Measurements from ENCODE around the gene SLC25A48. TPM values are rescaled to one million over a fixed set of nuclear protein-coding genes. Genes with fewer than 3 reads are reported as not detected.

The SLC25A48 gene
- total RNA-seq, 1 donor from 2014 or later = not detected

GRCh38 chr5:135862744-135863143 lies 28.3 kb downstream of the SLC25A48 start:
- no peak for DNase-seq (ENCODE audit: low spot score)
- Mint-ChIP-seq H3K36me3 (ENCODE audit: low read depth, unreplicated experiment) (no peaks in the 10 kb centered on the region), H3K4me3 (ENCODE audit: unreplicated experiment) (no peak overlapping the region), H3K9me3 (ENCODE audit: unreplicated experiment) (no peaks in the 10 kb centered on the region), H3K4me1 (ENCODE audit: unreplicated experiment) (peaks cover 3% of the 10 kb centered on the region), H3K27ac (ENCODE audit: unreplicated experiment) (no peak overlapping the region), H3K27me3 (ENCODE audit: unreplicated experiment) (peaks cover 4% of the 10 kb centered on the region)
- TF ChIP-seq CTCF (IDR thresholded peaks at IDR 0.05; ENCODE audit: unreplicated experiment) = no peak

GRCh38 chr5:135864503-135865435 lies 30.3 kb downstream of the SLC25A48 start:
- no peaks in the 10 kb centered on the region for H3K36me3 Mint-ChIP-seq (ENCODE audit: low read depth, unreplicated experiment)
- no peaks in the 10 kb centered on the region for H3K9me3 Mint-ChIP-seq (ENCODE audit: unreplicated experiment)
- peaks cover 3% of the 10 kb centered on the region for H3K4me1 Mint-ChIP-seq (ENCODE audit: unreplicated experiment)
- DNase-seq (ENCODE audit: low spot score) = no peak
- H3K4me3 Mint-ChIP-seq (ENCODE audit: unreplicated experiment) = no peak overlapping the region
- H3K27ac Mint-ChIP-seq (ENCODE audit: unreplicated experiment) = no peak overlapping the region
- TF ChIP-seq CTCF (IDR thresholded peaks at IDR 0.05; ENCODE audit: unreplicated experiment) = no peak
- peaks cover 6% of the 10 kb centered on the region for H3K27me3 Mint-ChIP-seq (ENCODE audit: unreplicated experiment)

GRCh38 chr5:135866016-135866415 lies 31.6 kb downstream of the SLC25A48 start:
- H3K36me3 Mint-ChIP-seq (ENCODE audit: low read depth, unreplicated experiment) = no peaks in the 10 kb centered on the region
- H3K27me3 Mint-ChIP-seq (ENCODE audit: unreplicated experiment) = peaks cover 6% of the 10 kb centered on the region
- no peak overlapping the region for H3K27ac Mint-ChIP-seq (ENCODE audit: unreplicated experiment)
- H3K4me1 Mint-ChIP-seq (ENCODE audit: unreplicated experiment) = peaks cover 3% of the 10 kb centered on the region
- H3K9me3 Mint-ChIP-seq (ENCODE audit: unreplicated experiment) = no peaks in the 10 kb centered on the region
- DNase-seq (ENCODE audit: low spot score) = no peak
- TF ChIP-seq CTCF (IDR thresholded peaks at IDR 0.05; ENCODE audit: unreplicated experiment) = no peak
- H3K4me3 Mint-ChIP-seq (ENCODE audit: unreplicated experiment) = no peak overlapping the region

GRCh38 chr5:135867599-135867998 lies 33.1 kb downstream of the SLC25A48 start:
- no peaks in the 10 kb centered on the region for H3K36me3 Mint-ChIP-seq (ENCODE audit: low read depth, unreplicated experiment)
- no peak for DNase-seq (ENCODE audit: low spot score)

More at GRCh38 chr5:135867599-135867998, 33.1 kb downstream of the SLC25A48 start:
- no peaks in the 10 kb centered on the region for H3K9me3 Mint-ChIP-seq (ENCODE audit: unreplicated experiment)
- H3K4me3 Mint-ChIP-seq (ENCODE audit: unreplicated experiment) = no peak overlapping the region
- no peak overlapping the region for H3K27ac Mint-ChIP-seq (ENCODE audit: unreplicated experiment)
- TF ChIP-seq CTCF (IDR thresholded peaks at IDR 0.05; ENCODE audit: unreplicated experiment) = no peak
- H3K27me3 Mint-ChIP-seq (ENCODE audit: unreplicated experiment) = peaks cover 6% of the 10 kb centered on the region
- H3K4me1 Mint-ChIP-seq (ENCODE audit: unreplicated experiment) = peaks cover 3% of the 10 kb centered on the region
